HepG2 (cell line): ENCODE results near the gene APRT. TPM values are rescaled to one million over a fixed set of nuclear protein-coding genes. Genes with fewer than 3 reads are reported as not detected.
A peak's percentile ranks its signal among the peaks of the same experiment; 100 is the strongest.

Experiments
- ARNTL ChIP-seq: sonication (generic); formaldehyde crosslinking; IDR thresholded peaks from 2 replicates; pipeline ENCODE4 v1.4.0; 2020; ENCODE audit warnings: mild to moderate bottlenecking, missing genetic modification reagents
- DPF2 ChIP-seq: sonication (generic); formaldehyde crosslinking; IDR thresholded peaks from 2 replicates; pipeline ENCODE4 v1.4.0; 2020; ENCODE audit warnings: mild to moderate bottlenecking, low read depth, missing genetic modification reagents, borderline replicate concordance
- HDAC6 ChIP-seq: fragments of 200-600 bp; sonication (generic); IDR thresholded peaks from 2 replicates; pipeline ENCODE4 v1.7.0; 2017; ENCODE audit warnings: mild to moderate bottlenecking, antibody characterized with exemption, low read length, low read depth
- HNF4G ChIP-seq, 2 experiments: sonication (generic) in 1 of 2; formaldehyde crosslinking in 1 of 2; IDR thresholded peaks; 2 replicates each; pipeline versions ENCODE4 v1.4.0 to v1.6.1; 2011 to 2020; ENCODE audit warnings: borderline replicate concordance in 2 of 2, low read depth in 2 of 2, mild to moderate bottlenecking in 2 of 2, low read length in 1 of 2, missing genetic modification reagents in 1 of 2, moderate library complexity in 1 of 2
- KLF16 ChIP-seq, 2 experiments: sonication (generic) in 1 of 2; formaldehyde crosslinking in 1 of 2; IDR thresholded peaks; 2 replicates each; pipeline versions ENCODE4 v1.6.1 to v1.8.0; 2016 to 2023; ENCODE audit warnings: missing genetic modification reagents in 2 of 2, missing compliant biosample characterization in 1 of 2
- KMT2A ChIP-seq: sonication (generic); formaldehyde crosslinking; IDR thresholded peaks from 2 replicates; pipeline ENCODE4 v1.4.0; 2020; ENCODE audit warnings: missing genetic modification reagents
- MYC ChIP-seq: sonication (generic); formaldehyde crosslinking; IDR thresholded peaks from 2 replicates; pipeline ENCODE4 v1.9.0; 2021; ENCODE audit warnings: missing genetic modification reagents, borderline replicate concordance
- PHB2 ChIP-seq: fragments of 450-650 bp; IDR thresholded peaks from 2 replicates; pipeline ENCODE4 v1.6.1; 2018; ENCODE audit not compliant: partially characterized antibody
- SAFB2 ChIP-seq: sonication (generic); formaldehyde crosslinking; IDR thresholded peaks from 2 replicates; pipeline ENCODE4 v1.5.1; 2020; ENCODE audit warnings: missing genetic modification reagents, low read depth, mild to moderate bottlenecking, borderline replicate concordance
- SKI ChIP-seq: fragments of 450-650 bp; IDR thresholded peaks from one replicate; pipeline ENCODE4 v1.6.1; 2018; ENCODE audit warnings: mild to moderate bottlenecking; ENCODE audit not compliant: partially characterized antibody
- ZFP37 ChIP-seq: sonication (generic); formaldehyde crosslinking; IDR thresholded peaks from 2 replicates; pipeline ENCODE4 v1.4.0; 2020; ENCODE audit warnings: missing genetic modification reagents, borderline replicate concordance
- ZNF12 ChIP-seq: sonication (generic); formaldehyde crosslinking; IDR thresholded peaks from 2 replicates; pipeline ENCODE4 v1.5.0; 2020; ENCODE audit warnings: missing genetic modification reagents
- ZNF121 ChIP-seq: sonication (generic); formaldehyde crosslinking; IDR thresholded peaks from 2 replicates; pipeline ENCODE4 v1.5.0; 2020; ENCODE audit warnings: mild to moderate bottlenecking, missing genetic modification reagents
- ZNF263 ChIP-seq: sonication (generic); formaldehyde crosslinking; IDR thresholded peaks from 2 replicates; pipeline ENCODE4 v1.4.0; 2020; ENCODE audit warnings: missing genetic modification reagents
- ZNF292 ChIP-seq: sonication (generic); formaldehyde crosslinking; IDR thresholded peaks from 2 replicates; pipeline ENCODE4 v1.8.1; 2022; ENCODE audit warnings: mild to moderate bottlenecking, low read depth, missing genetic modification reagents, borderline replicate concordance
- ZNF329 ChIP-seq: sonication (generic); formaldehyde crosslinking; IDR thresholded peaks from 2 replicates; pipeline ENCODE4 v1.9.0; 2021; ENCODE audit warnings: low read depth, mild to moderate bottlenecking, missing genetic modification reagents
- ZNF333 ChIP-seq: sonication (generic); formaldehyde crosslinking; IDR thresholded peaks from 2 replicates; pipeline ENCODE4 v1.4.0; 2020; ENCODE audit warnings: mild to moderate bottlenecking, missing genetic modification reagents, borderline replicate concordance
- ZNF367 ChIP-seq: sonication (generic); formaldehyde crosslinking; IDR thresholded peaks from 2 replicates; pipeline ENCODE4 v1.4.0; 2020; ENCODE audit warnings: missing genetic modification reagents, borderline replicate concordance
- ZNF484 ChIP-seq: sonication (generic); formaldehyde crosslinking; IDR thresholded peaks from 2 replicates; pipeline ENCODE4 v1.5.1; 2020; ENCODE audit warnings: mild to moderate bottlenecking, low read depth, missing genetic modification reagents, borderline replicate concordance
- ZNF569 ChIP-seq: sonication (generic); formaldehyde crosslinking; IDR thresholded peaks from 2 replicates; pipeline ENCODE4 v1.5.0; 2020; ENCODE audit warnings: mild to moderate bottlenecking, missing genetic modification reagents, moderate library complexity, borderline replicate concordance
- ZNF614 ChIP-seq: IDR thresholded peaks from 2 replicates; pipeline ENCODE4 v1.6.1; 2018; ENCODE audit warnings: missing biosample characterization, missing genetic modification reagents, inconsistent platforms, borderline replicate concordance
- polyA plus RNA-seq, 8 experiments: library from polyadenylated mRNA; depleted of rRNA in 3 of 8; stranded (reverse) in 7 of 8; unstranded in 1 of 8; fragments of >200 nt; fragmentation: Illumina TruSeq in 4 of 8; extraction: Trizol in 4 of 8; gene quantifications; 2 replicates each; pipeline versions ENCODE4 v1.2.1 to v1.2.3, GENCODE V29; 2011 to 2016; ENCODE audit warnings: low read depth in 4 of 8, missing spikeins in 1 of 8, mixed read lengths in 1 of 8; ENCODE audit not compliant: insufficient read depth in 1 of 8
- total RNA-seq, 5 experiments: library from RNA; depleted of rRNA; stranded (reverse); fragments of >200 nt; fragmentation: Illumina TruSeq; extraction: Trizol; gene quantifications; 2 replicates each; pipeline ENCODE4 v1.2.3, GENCODE V29; 2016; ENCODE audit warnings: low read depth in 1 of 5
- TF ChIP-seq, protein P1 (sequence below): sonication (generic); formaldehyde crosslinking; IDR thresholded peaks from 2 replicates; pipeline ENCODE4 v1.4.0; 2020; ENCODE audit warnings: mild to moderate bottlenecking, low read depth, missing genetic modification reagents
- TF ChIP-seq, protein P2 (sequence below): sonication (generic); formaldehyde crosslinking; IDR thresholded peaks from 2 replicates; pipeline ENCODE4 v1.8.0; 2022; ENCODE audit warnings: mild to moderate bottlenecking, missing genetic modification reagents; ENCODE audit not compliant: insufficient replicate concordance
- TF ChIP-seq, protein P3 (sequence below): sonication (generic); formaldehyde crosslinking; IDR thresholded peaks from 2 replicates; pipeline ENCODE4 v1.4.0; 2020; ENCODE audit warnings: mild to moderate bottlenecking, missing genetic modification reagents
- TF ChIP-seq, protein P4 (sequence below): sonication (generic); formaldehyde crosslinking; conservative IDR thresholded peaks from 2 replicates; pipeline ENCODE4 v1.5.0; 2020; ENCODE audit warnings: missing genetic modification reagents

APRT gene
- total and polyA plus RNA-seq, 2 of the 13 experiments (the other 11 are each of a cell fraction or from before 2014, with no cell fraction given) = 155 to 242 TPM

DNA sequence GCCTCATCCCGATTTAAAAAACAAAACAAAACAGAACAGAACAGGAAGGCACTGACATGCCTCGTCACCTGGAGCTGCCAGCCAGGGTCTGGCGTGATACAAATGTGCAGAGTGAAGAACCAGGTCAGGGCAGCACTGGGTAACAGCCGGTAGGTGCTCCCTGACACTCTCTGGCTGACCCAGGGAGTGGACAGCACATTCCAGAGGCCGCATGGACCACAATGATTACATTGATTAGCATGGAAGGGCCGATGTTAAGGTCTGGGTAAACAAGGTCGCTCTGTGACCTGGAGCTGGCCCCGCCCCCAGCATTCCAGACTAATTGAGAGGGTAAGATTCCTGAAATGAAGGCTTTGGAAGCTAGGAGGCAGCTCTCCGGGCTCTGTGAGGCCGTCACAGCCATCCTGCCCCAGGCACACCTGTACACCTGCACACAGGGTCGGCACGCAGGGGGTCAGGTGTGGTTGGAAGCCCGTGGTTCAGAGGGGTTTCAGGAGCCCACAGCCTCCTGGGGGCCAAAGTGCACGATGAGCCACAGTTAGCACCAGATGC, 48.1 kb downstream of the APRT start (continued):
- TF ChIP-seq HNF4G (IDR thresholded peaks at IDR 0.05; ENCODE audit: borderline replicate concordance, low read depth, low read length) (peak; percentile 80; the same call in 1 of the 2 replicates), HNF4G (CRISPR knock-in tag; IDR thresholded peaks at IDR 0.05; ENCODE audit: borderline replicate concordance, low read depth) (no peak), ZNF121 (CRISPR knock-in tag) (no peak), ZNF333 (CRISPR knock-in tag) (no peak), ZNF484 (no peak), ARNTL (CRISPR knock-in tag) (no peak), ZNF12 (CRISPR knock-in tag) (no peak), SAFB2 (no peak), ZNF292 (no peak; the same call in 1 of the 2 replicates), KLF16 (CRISPR knock-in tag; IDR thresholded peaks at IDR 0.05) (peak in 1 of 2 experiments; percentile 89; a peak in 2 of 4 replicates), DPF2 (peak; percentile 79; the same call in 1 of the 2 replicates), PHB2 (no peak), ZNF569 (CRISPR knock-in tag) (0 out of 2 replicates have a peak, but pooled peaks have one; percentile 47), ZNF614 (peak; percentile 98), MYC (peak; percentile 93), KMT2A (CRISPR knock-in tag) (peak; percentile 47; the same call in 1 of the 2 replicates), ZNF367 (no peak), HDAC6 (no peak), ZNF263 (CRISPR knock-in tag) (peak; percentile 99), ZFP37 (CRISPR knock-in tag) (no peak), SKI (peak; percentile 94), ZNF329 (no peak)
- TF ChIP-seq, protein P1, sequence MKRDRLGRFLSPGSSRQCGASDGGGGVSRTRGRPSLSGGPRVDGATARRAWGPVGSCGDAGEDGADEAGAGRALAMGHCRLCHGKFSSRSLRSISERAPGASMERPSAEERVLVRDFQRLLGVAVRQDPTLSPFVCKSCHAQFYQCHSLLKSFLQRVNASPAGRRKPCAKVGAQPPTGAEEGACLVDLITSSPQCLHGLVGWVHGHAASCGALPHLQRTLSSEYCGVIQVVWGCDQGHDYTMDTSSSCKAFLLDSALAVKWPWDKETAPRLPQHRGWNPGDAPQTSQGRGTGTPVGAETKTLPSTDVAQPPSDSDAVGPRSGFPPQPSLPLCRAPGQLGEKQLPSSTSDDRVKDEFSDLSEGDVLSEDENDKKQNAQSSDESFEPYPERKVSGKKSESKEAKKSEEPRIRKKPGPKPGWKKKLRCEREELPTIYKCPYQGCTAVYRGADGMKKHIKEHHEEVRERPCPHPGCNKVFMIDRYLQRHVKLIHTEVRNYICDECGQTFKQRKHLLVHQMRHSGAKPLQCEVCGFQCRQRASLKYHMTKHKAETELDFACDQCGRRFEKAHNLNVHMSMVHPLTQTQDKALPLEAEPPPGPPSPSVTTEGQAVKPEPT (CRISPR knock-in tag) = no peak
- TF ChIP-seq, protein P2, sequence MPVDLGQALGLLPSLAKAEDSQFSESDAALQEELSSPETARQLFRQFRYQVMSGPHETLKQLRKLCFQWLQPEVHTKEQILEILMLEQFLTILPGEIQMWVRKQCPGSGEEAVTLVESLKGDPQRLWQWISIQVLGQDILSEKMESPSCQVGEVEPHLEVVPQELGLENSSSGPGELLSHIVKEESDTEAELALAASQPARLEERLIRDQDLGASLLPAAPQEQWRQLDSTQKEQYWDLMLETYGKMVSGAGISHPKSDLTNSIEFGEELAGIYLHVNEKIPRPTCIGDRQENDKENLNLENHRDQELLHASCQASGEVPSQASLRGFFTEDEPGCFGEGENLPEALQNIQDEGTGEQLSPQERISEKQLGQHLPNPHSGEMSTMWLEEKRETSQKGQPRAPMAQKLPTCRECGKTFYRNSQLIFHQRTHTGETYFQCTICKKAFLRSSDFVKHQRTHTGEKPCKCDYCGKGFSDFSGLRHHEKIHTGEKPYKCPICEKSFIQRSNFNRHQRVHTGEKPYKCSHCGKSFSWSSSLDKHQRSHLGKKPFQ = no peak
- TF ChIP-seq, protein P3, sequence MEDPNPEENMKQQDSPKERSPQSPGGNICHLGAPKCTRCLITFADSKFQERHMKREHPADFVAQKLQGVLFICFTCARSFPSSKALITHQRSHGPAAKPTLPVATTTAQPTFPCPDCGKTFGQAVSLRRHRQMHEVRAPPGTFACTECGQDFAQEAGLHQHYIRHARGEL (CRISPR knock-in tag) = no peak
- TF ChIP-seq, protein P4, sequence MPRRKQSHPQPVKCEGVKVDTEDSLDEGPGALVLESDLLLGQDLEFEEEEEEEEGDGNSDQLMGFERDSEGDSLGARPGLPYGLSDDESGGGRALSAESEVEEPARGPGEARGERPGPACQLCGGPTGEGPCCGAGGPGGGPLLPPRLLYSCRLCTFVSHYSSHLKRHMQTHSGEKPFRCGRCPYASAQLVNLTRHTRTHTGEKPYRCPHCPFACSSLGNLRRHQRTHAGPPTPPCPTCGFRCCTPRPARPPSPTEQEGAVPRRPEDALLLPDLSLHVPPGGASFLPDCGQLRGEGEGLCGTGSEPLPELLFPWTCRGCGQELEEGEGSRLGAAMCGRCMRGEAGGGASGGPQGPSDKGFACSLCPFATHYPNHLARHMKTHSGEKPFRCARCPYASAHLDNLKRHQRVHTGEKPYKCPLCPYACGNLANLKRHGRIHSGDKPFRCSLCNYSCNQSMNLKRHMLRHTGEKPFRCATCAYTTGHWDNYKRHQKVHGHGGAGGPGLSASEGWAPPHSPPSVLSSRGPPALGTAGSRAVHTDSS (CRISPR knock-in tag) = no peak
